ENCODE measurements around the gene RAB30.

DNA sequence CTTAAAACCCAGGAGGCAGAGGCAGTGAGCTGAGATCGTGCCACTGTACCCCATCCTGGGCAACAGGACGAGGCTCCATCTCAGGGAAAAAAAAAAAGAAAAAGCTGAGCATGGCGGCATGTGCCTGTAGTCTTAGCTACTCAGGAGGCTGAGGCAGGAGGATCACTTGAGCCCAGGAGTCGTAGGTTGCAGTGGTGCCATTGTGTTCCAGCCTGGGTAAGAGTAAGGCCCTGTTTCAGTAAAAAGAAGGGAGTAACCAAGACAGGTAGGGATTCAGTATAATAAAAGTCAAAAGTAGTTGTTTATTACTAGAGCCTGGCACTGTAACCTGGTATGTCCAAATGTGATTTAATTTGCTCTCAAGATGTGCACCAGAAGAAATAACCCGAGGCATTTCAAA lies 8.1 kb upstream of the RAB30 start:
- TF ChIP-seq, protein P1, sequence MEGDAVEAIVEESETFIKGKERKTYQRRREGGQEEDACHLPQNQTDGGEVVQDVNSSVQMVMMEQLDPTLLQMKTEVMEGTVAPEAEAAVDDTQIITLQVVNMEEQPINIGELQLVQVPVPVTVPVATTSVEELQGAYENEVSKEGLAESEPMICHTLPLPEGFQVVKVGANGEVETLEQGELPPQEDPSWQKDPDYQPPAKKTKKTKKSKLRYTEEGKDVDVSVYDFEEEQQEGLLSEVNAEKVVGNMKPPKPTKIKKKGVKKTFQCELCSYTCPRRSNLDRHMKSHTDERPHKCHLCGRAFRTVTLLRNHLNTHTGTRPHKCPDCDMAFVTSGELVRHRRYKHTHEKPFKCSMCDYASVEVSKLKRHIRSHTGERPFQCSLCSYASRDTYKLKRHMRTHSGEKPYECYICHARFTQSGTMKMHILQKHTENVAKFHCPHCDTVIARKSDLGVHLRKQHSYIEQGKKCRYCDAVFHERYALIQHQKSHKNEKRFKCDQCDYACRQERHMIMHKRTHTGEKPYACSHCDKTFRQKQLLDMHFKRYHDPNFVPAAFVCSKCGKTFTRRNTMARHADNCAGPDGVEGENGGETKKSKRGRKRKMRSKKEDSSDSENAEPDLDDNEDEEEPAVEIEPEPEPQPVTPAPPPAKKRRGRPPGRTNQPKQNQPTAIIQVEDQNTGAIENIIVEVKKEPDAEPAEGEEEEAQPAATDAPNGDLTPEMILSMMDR (IDR thresholded peaks at IDR 0.05): no peak
- no peak for TF ChIP-seq EZH2 (IDR thresholded peaks at IDR 0.05)

Measured in neural progenitor cell (in vitro differentiated cells).